ENCODE data around the gene PAQR5. TPM values are rescaled to one million over a fixed set of nuclear protein-coding genes. Genes with fewer than 3 reads are reported as not detected.
"Not testable (repeated sequence)": the region's sequence is repeated elsewhere in the genome, so short reads cannot be mapped to it uniquely, and the experiment has no call there.

PAQR5 gene
- polyA plus RNA-seq, 4 donors: 0.45 to 6.4 (median 1.4) TPM

DNA sequence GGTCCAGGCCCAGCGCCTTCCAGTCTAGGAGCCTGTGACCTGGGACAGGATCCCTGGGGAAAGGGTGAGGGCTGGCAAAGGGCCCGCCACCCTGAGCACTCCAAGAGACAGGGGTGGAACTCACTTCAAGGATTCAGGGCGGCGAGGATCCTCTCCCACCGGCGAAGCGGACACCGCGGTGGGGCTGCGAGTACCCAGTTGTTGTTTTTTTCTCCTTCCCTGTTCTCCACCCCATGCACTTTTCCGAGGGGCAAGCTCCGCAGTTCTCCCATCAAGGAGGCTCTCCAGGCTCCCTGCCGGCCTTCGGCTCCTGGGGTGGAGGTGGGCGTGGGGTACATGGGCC is 387 bp upstream of the PAQR5 start:
- H3K27ac ChIP-seq (ENCODE audit: low read depth in 1 of 3, low read length in 2 of 3): no peak overlapping the region

DNA sequence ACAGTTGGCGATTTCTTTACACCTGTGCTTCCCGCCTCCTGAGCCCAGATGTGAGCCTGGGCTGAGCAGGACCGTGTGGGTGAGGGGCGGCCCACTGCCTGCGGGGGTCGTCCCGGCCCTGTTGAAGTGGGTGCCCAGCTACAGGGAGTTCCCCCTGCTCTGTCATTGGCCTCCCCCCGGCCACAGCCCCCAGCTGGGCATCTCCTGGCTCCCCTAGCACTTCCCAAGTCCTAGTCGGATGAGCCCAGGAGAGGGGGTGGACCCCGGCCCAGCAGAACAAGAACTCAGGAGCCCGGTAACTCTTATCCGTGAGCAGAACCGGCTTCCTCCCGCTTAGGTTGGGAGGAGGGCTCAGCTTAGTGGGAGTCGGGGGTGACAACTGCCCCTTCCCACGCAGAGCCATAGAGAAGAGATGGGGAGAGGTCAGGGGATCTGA is 757 bp downstream of the PAQR5 start:
- Histone ChIP-seq H3K4me1 (ENCODE audit: control insufficient read depth in 3 of 3, insufficient read depth in 2 of 3, low read depth in 1 of 3, low read length in 2 of 3) (peaks cover 4 to 8% (median 5%) of the 10 kb centered on the region in 3 donors), H3K4me3 (ENCODE audit: low read depth in 1 of 3, low read length in 3 of 3) (peak overlapping the region; percentile 20 to 56 (median 44)), H3K36me3 (ENCODE audit: control insufficient read depth in 3 of 3, insufficient read depth in 2 of 3, low read depth in 1 of 3, low read length in 3 of 3) (no peaks in the 10 kb centered on the region), H3K27me3 (ENCODE audit: control insufficient read depth in 3 of 3, insufficient read depth in 3 of 3, low read length in 3 of 3) (peaks cover 0 to 17% (median 6%) of the 10 kb centered on the region in 3 donors), H3K27ac (ENCODE audit: low read depth in 1 of 3, low read length in 2 of 3) (no peak overlapping the region), H3K9me3 (ENCODE audit: control insufficient read depth in 2 of 2, insufficient read depth in 1 of 2, low read depth in 1 of 2, low read length in 1 of 2) (peaks cover 0 to 6% of the 10 kb centered on the region in 2 donors)
- whole genome bisulfite sequencing, 3 donors: 8 to 23% (median 14%) methylated on average over 16 of the region's 16 CpGs
- no peak for DNase-seq
- no peak for FAIRE-seq

More for the DNA sequence above, 387 bp upstream of the PAQR5 start:
- DNase-seq (no peak), FAIRE-seq (no peak)
- Histone ChIP-seq H3K4me1 (ENCODE audit: control insufficient read depth in 3 of 3, insufficient read depth in 2 of 3, low read depth in 1 of 3, low read length in 2 of 3) (peaks cover 4 to 8% (median 5%) of the 10 kb centered on the region in 3 donors), H3K4me3 (ENCODE audit: low read depth in 1 of 3, low read length in 3 of 3) (peak overlapping the region in 2 of 3 donors; percentile 31 to 56), H3K36me3 (ENCODE audit: control insufficient read depth in 3 of 3, insufficient read depth in 2 of 3, low read depth in 1 of 3, low read length in 3 of 3) (no peaks in the 10 kb centered on the region), H3K27me3 (ENCODE audit: control insufficient read depth in 3 of 3, insufficient read depth in 3 of 3, low read length in 3 of 3) (peaks cover 0 to 17% (median 6%) of the 10 kb centered on the region in 3 donors), H3K9me3 (ENCODE audit: control insufficient read depth in 2 of 2, insufficient read depth in 1 of 2, low read depth in 1 of 2, low read length in 1 of 2) (peaks cover 0 to 6% of the 10 kb centered on the region in 2 donors)
- 65 to 86% (median 86%) methylated on average over 14 to 15 of the region's 15 CpGs for WGBS, 3 donors

GRCh38 chr15:69299943-69300588 is 1.4 kb downstream of the PAQR5 start:
- peaks cover 0 to 17% (median 6%) of the 10 kb centered on the region in 3 donors for H3K27me3 ChIP-seq (ENCODE audit: control insufficient read depth in 3 of 3, insufficient read depth in 3 of 3, low read length in 3 of 3)
- WGBS, 3 donors: 23 to 56% (median 47%) methylated on average over 9 of the region's 9 CpGs
- peaks cover 4 to 8% (median 5%) of the 10 kb centered on the region in 3 donors for H3K4me1 ChIP-seq (ENCODE audit: control insufficient read depth in 3 of 3, insufficient read depth in 2 of 3, low read depth in 1 of 3, low read length in 2 of 3)
- H3K9me3 ChIP-seq (ENCODE audit: control insufficient read depth in 2 of 2, insufficient read depth in 1 of 2, low read depth in 1 of 2, low read length in 1 of 2): peaks cover 0 to 6% of the 10 kb centered on the region in 2 donors
- FAIRE-seq (no peak), DNase-seq (peak; percentile 31 to 60)
- H3K4me3 ChIP-seq (ENCODE audit: low read depth in 1 of 3, low read length in 3 of 3): no peak overlapping the region
- H3K36me3 ChIP-seq (ENCODE audit: control insufficient read depth in 3 of 3, insufficient read depth in 2 of 3, low read depth in 1 of 3, low read length in 3 of 3): no peaks in the 10 kb centered on the region
- peak overlapping the region in 1 of 3 donors; percentile 3 for H3K27ac ChIP-seq (ENCODE audit: low read depth in 1 of 3, low read length in 2 of 3)

DNA sequence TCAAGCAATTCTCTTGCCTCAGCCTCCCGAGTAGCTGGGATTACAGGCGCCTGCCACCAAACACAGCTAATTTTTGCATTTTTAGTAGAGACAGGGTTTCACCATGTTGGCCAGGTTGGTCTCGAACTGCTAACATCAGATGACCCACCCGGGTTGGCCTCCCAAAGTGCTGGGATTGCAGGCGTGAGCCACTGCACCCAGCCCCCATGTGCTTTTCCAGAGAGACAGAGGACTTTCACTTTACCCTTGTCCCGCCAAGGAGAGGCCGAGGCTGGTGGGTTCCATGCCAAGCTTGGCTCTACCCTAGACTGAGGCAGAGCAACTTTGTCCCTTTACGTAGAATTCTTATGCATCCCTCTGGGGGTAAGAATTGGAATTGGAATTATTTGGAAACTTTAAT is 2.4 kb downstream of the PAQR5 start:
- not testable (repeated sequence) for FAIRE-seq; H3K4me3 ChIP-seq (ENCODE audit: low read depth in 1 of 3, low read length in 3 of 3); H3K36me3 ChIP-seq (ENCODE audit: control insufficient read depth in 3 of 3, insufficient read depth in 2 of 3, low read depth in 1 of 3, low read length in 3 of 3); H3K27ac ChIP-seq (ENCODE audit: low read depth in 1 of 3, low read length in 2 of 3); H3K9me3 ChIP-seq (ENCODE audit: control insufficient read depth in 2 of 2, insufficient read depth in 1 of 2, low read depth in 1 of 2, low read length in 1 of 2); DNase-seq
- H3K4me1 ChIP-seq (ENCODE audit: control insufficient read depth in 3 of 3, insufficient read depth in 2 of 3, low read depth in 1 of 3, low read length in 2 of 3): peaks cover 4 to 13% (median 5%) of the 10 kb centered on the region in 3 donors
- WGBS, 3 donors: 82 to 88% (median 88%) methylated on average over 7 to 8 of the region's 8 CpGs
- peaks cover 0 to 17% (median 6%) of the 10 kb centered on the region in 3 donors for H3K27me3 ChIP-seq (ENCODE audit: control insufficient read depth in 3 of 3, insufficient read depth in 3 of 3, low read length in 3 of 3)

GRCh38 chr15:69302087-69302486 is 3.4 kb downstream of the PAQR5 start:
- DNase-seq; H3K36me3 ChIP-seq (ENCODE audit: control insufficient read depth in 3 of 3, insufficient read depth in 2 of 3, low read depth in 1 of 3, low read length in 3 of 3); H3K4me3 ChIP-seq (ENCODE audit: low read depth in 1 of 3, low read length in 3 of 3); H3K9me3 ChIP-seq (ENCODE audit: control insufficient read depth in 2 of 2, insufficient read depth in 1 of 2, low read depth in 1 of 2, low read length in 1 of 2); FAIRE-seq: not testable (repeated sequence)
- 89 to 97% (median 90%) methylated on average over 6 of the region's 6 CpGs for WGBS, 3 donors
- Histone ChIP-seq H3K27me3 (ENCODE audit: control insufficient read depth in 3 of 3, insufficient read depth in 3 of 3, low read length in 3 of 3) (peaks cover 0 to 17% (median 6%) of the 10 kb centered on the region in 3 donors), H3K27ac (ENCODE audit: low read depth in 1 of 3, low read length in 2 of 3) (peak overlapping the region in 1 of 3 donors; percentile 21), H3K4me1 (ENCODE audit: control insufficient read depth in 3 of 3, insufficient read depth in 2 of 3, low read depth in 1 of 3, low read length in 2 of 3) (peaks cover 4 to 13% (median 5%) of the 10 kb centered on the region in 3 donors)

DNA sequence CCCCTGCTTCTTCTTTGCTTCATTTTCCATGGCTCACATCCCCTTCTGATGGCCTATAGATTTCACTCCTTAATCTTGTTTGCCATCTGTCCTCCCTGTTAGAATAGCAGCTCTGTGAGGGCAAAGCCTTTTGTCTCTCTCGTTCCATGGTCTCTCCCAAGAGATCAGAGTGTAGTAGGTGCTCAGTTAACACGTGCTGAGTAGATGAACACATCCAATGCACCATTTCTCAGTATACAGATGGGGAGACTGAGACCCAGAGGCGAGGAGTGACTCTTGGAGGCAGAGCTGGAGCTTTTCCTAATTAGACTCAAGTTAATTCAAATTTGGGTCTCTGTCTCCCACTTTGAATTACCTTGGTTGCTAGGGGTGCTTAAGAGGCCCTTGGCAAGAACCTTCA is 4.2 kb downstream of the PAQR5 start:
- FAIRE-seq (no peak), DNase-seq (no peak)
- no peak overlapping the region for H3K4me3 ChIP-seq (ENCODE audit: low read depth in 1 of 3, low read length in 3 of 3)
- no peaks in the 10 kb centered on the region for H3K36me3 ChIP-seq (ENCODE audit: control insufficient read depth in 3 of 3, insufficient read depth in 2 of 3, low read depth in 1 of 3, low read length in 3 of 3)
- peak overlapping the region in 1 of 3 donors; percentile 29 for H3K27ac ChIP-seq (ENCODE audit: low read depth in 1 of 3, low read length in 2 of 3)
- no peaks in the 10 kb centered on the region for H3K9me3 ChIP-seq (ENCODE audit: control insufficient read depth in 2 of 2, insufficient read depth in 1 of 2, low read depth in 1 of 2, low read length in 1 of 2)
- H3K27me3 ChIP-seq (ENCODE audit: control insufficient read depth in 3 of 3, insufficient read depth in 3 of 3, low read length in 3 of 3): peaks cover 0 to 17% (median 6%) of the 10 kb centered on the region in 3 donors
- peaks cover 4 to 13% (median 5%) of the 10 kb centered on the region in 3 donors for H3K4me1 ChIP-seq (ENCODE audit: control insufficient read depth in 3 of 3, insufficient read depth in 2 of 3, low read depth in 1 of 3, low read length in 2 of 3)
- WGBS, 3 donors: 73 to 86% (median 76%) methylated on average over 3 of the region's 3 CpGs

DNA sequence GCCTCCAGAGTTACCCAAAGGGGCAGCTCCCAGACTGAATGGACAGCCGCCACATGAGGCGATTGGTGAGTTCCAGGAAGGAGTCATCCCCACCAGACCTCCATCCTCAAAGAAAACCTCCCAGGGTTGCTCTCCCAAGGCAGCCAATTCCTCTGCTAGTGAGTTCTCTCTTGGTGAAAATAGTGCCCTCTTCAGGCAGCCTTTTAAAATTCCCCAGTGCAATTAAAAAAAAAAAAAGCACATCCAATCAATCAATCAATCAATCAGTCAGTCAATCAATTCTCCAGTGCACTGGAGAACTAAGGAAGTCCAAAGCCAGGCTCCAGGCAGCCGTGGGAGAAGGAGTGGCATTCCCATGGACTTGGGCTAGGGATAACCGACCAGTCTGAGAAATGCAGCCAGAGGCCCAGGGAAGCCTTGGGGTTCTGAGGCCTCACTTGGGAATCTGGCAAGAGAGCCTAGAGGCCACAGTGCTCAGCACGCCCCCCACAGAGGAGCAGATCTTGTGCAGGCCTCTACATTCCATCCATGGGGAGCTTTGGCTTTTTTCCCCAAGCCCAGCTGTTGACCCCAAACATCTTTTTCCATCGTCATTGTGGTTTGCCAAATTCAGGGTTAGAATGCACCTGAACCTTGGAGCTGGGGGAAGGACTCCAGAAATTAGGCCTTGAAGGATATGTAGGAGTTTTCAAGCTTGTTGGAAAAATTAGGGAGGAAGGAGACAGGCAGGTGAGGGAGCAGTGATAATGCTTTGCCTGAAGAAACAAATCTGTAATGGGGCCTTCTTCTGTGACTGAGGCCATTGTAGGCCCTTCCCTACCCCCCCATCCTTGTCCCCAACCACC is 4.8 kb downstream of the PAQR5 start:
- Histone ChIP-seq H3K4me1 (ENCODE audit: control insufficient read depth in 3 of 3, insufficient read depth in 2 of 3, low read depth in 1 of 3, low read length in 2 of 3) (peaks cover 4 to 13% (median 5%) of the 10 kb centered on the region in 3 donors), H3K27me3 (ENCODE audit: control insufficient read depth in 3 of 3, insufficient read depth in 3 of 3, low read length in 3 of 3) (peaks cover 0 to 11% (median 6%) of the 10 kb centered on the region in 3 donors), H3K36me3 (ENCODE audit: control insufficient read depth in 3 of 3, insufficient read depth in 2 of 3, low read depth in 1 of 3, low read length in 3 of 3) (no peaks in the 10 kb centered on the region), H3K4me3 (ENCODE audit: low read depth in 1 of 3, low read length in 3 of 3) (no peak overlapping the region), H3K9me3 (ENCODE audit: control insufficient read depth in 2 of 2, insufficient read depth in 1 of 2, low read depth in 1 of 2, low read length in 1 of 2) (no peaks in the 10 kb centered on the region), H3K27ac (ENCODE audit: low read depth in 1 of 3, low read length in 2 of 3) (peak overlapping the region in 1 of 3 donors; percentile 73)
- FAIRE-seq (no peak), DNase-seq (no peak)
- 74 to 87% (median 79%) methylated on average over 6 of the region's 6 CpGs for WGBS, 3 donors

DNA sequence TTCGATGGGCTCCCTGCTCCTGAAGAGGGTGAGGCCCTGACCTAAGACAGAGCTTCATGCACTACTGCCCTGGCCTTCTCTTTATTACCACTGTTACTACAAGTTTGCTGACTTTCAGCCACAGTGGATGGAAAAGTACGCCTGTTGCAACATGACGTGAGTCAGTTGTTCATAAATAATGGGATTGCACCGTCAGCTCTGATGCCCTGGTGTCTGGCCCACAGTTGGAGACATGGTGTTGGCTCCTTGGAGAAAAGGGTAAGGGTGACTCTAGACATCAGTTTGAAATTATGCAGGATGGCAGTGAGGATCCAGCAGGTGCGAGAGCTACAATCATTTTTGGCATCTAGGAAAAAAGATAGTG is 5.5 kb downstream of the PAQR5 start:
- H3K9me3 ChIP-seq (ENCODE audit: control insufficient read depth in 2 of 2, insufficient read depth in 1 of 2, low read depth in 1 of 2, low read length in 1 of 2): no peaks in the 10 kb centered on the region
- DNase-seq (peak in 1 of 2 donors; percentile 76), FAIRE-seq (no peak)
- peak overlapping the region in 1 of 3 donors; percentile 73 for H3K27ac ChIP-seq (ENCODE audit: low read depth in 1 of 3, low read length in 2 of 3)
- peaks cover 0 to 10% (median 6%) of the 10 kb centered on the region in 3 donors for H3K27me3 ChIP-seq (ENCODE audit: control insufficient read depth in 3 of 3, insufficient read depth in 3 of 3, low read length in 3 of 3)
- no peaks in the 10 kb centered on the region for H3K36me3 ChIP-seq (ENCODE audit: control insufficient read depth in 3 of 3, insufficient read depth in 2 of 3, low read depth in 1 of 3, low read length in 3 of 3)
- 52 to 84% (median 54%) methylated on average over 5 of the region's 5 CpGs for WGBS, 3 donors
- H3K4me1 ChIP-seq (ENCODE audit: control insufficient read depth in 3 of 3, insufficient read depth in 2 of 3, low read depth in 1 of 3, low read length in 2 of 3): peaks cover 4 to 13% (median 5%) of the 10 kb centered on the region in 3 donors
- no peak overlapping the region for H3K4me3 ChIP-seq (ENCODE audit: low read depth in 1 of 3, low read length in 3 of 3)
